Skeletal muscle tissue (tissue), 4 donors: Measurements from ENCODE around the gene DOCK9. TPM values are rescaled to one million over a fixed set of nuclear protein-coding genes. Genes with fewer than 3 reads are reported as not detected.

Source experiments
- H3K27ac ChIP-seq: one replicate; pipeline ENCODE4 v1.7.0; 2013; ENCODE audit warnings: mild to moderate bottlenecking, low read depth, low read length, inconsistent platforms
- H3K27me3 ChIP-seq, 3 donors: one replicate each; pipeline ENCODE4 v1.7.0; 2013; ENCODE audit warnings: low read length in 3 of 3; ENCODE audit not compliant: control insufficient read depth in 3 of 3, insufficient read depth in 3 of 3
- H3K36me3 ChIP-seq, 3 donors: one replicate each; pipeline ENCODE4 v1.7.0; 2013; ENCODE audit warnings: low read length in 3 of 3; ENCODE audit not compliant: control insufficient read depth in 3 of 3, insufficient read depth in 3 of 3
- H3K4me1 ChIP-seq, 3 donors: one replicate each; pipeline ENCODE4 v1.7.0; 2013; ENCODE audit warnings: low read length in 3 of 3, mild to moderate bottlenecking in 3 of 3; ENCODE audit not compliant: control insufficient read depth in 3 of 3, insufficient read depth in 3 of 3
- H3K4me3 ChIP-seq, 3 donors: one replicate each; pipeline ENCODE4 v1.7.0; 2013; ENCODE audit warnings: low read length in 3 of 3
- H3K9ac ChIP-seq, 3 donors: one replicate each; pipeline ENCODE4 v1.7.0; 2013; ENCODE audit warnings: low read length in 3 of 3, mild to moderate bottlenecking in 3 of 3, moderate library complexity in 2 of 3, low read depth in 1 of 3
- H3K9me3 ChIP-seq, 3 donors: one replicate each; pipeline ENCODE4 v1.7.0; 2013; ENCODE audit warnings: low read length in 3 of 3; ENCODE audit not compliant: control insufficient read depth in 3 of 3
- total RNA-seq: library from RNA; depleted of rRNA; stranded (reverse); fragments of >200 nt; gene quantifications from one replicate; pipeline ENCODE4 v1.2.3, GENCODE V29; 2014
- donor health status: Osteomylitis.

Gene DOCK9
- total RNA-seq, 1 donor from 2014 or later = 86.6 TPM

- H3K36me3 ChIP-seq = peaks cover 0 to 7% (median 3%) of the 10 kb centered on the region in 3 donors
- no peak overlapping the region for H3K27ac ChIP-seq
- H3K9ac ChIP-seq = no peak overlapping the region
- no peaks in the 10 kb centered on the region for H3K9me3 ChIP-seq
- peaks cover 0 to 12% (median 5%) of the 10 kb centered on the region in 3 donors for H3K4me1 ChIP-seq
- no peak overlapping the region for H3K4me3 ChIP-seq
- H3K27me3 ChIP-seq = no peaks in the 10 kb centered on the region
These were observed 84.5 kb downstream of the DOCK9 start for GRCh38 chr13:98893371-98893770.

DNA sequence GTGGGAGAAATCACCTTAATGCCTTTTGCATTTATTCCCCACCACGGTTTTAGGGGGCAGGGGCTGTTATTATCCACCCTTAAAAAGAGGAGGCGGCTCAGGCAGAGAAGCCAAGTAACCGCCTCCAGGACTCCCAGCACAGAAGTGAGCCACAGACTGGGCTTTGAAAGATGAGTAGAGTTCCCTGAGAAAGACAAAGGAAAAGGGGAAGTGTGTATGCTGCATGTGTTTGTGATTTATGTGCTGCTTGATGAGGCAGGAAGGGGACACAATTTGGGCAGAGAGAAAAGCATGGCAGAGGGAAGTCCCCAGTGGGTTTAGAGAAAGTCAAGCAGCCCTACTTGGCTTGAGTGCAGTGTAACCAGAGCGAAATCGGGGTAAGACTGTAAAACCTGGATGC lies 85.0 kb downstream of the DOCK9 start:
- H3K4me3 ChIP-seq = no peak overlapping the region
- H3K9ac ChIP-seq = no peak overlapping the region
- peaks cover 0 to 10% (median 3%) of the 10 kb centered on the region in 3 donors for H3K36me3 ChIP-seq
- no peak overlapping the region for H3K27ac ChIP-seq
- H3K4me1 ChIP-seq = peaks cover 0 to 12% (median 5%) of the 10 kb centered on the region in 3 donors
- no peaks in the 10 kb centered on the region for H3K27me3 ChIP-seq
- H3K9me3 ChIP-seq = no peaks in the 10 kb centered on the region

DNA sequence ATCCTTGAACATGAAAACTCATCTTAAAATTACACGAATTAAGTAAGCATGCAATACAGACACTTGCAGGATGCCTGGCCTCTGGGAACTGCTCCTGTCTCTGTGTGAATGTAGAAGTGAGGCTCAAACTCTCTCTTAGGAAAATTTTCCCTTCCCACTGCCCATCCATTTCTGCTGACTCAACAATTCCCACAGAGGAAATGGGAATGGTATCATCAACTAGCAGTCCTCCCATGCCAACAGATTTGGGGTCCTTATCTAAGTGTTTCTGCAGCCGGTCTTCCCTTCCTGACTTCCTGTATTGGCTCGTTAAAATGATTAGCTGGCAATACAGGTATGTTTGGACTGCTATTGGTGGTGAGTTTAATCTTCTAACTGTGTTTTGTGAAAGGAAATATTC lies 85.8 kb downstream of the DOCK9 start:
- no peaks in the 10 kb centered on the region for H3K27me3 ChIP-seq
- H3K36me3 ChIP-seq = peaks cover 0 to 12% (median 3%) of the 10 kb centered on the region in 3 donors
- H3K27ac ChIP-seq = no peak overlapping the region
- no peaks in the 10 kb centered on the region for H3K9me3 ChIP-seq
- H3K4me1 ChIP-seq = peaks cover 0 to 12% (median 5%) of the 10 kb centered on the region in 3 donors
- H3K4me3 ChIP-seq = no peak overlapping the region
- no peak overlapping the region for H3K9ac ChIP-seq

- no peak overlapping the region for H3K4me3 ChIP-seq
- H3K27ac ChIP-seq = no peak overlapping the region
- H3K4me1 ChIP-seq = peaks cover 0 to 12% (median 5%) of the 10 kb centered on the region in 3 donors
- H3K9ac ChIP-seq = no peak overlapping the region
- H3K36me3 ChIP-seq = peaks cover 2 to 17% (median 2%) of the 10 kb centered on the region in 3 donors
- H3K9me3 ChIP-seq = no peaks in the 10 kb centered on the region
- no peaks in the 10 kb centered on the region for H3K27me3 ChIP-seq
These were observed 86.9 kb downstream of the DOCK9 start for GRCh38 chr13:98890925-98891324.

GRCh38 chr13:98890186-98890585 lies 87.7 kb downstream of the DOCK9 start:
- Histone ChIP-seq H3K9me3 (no peaks in the 10 kb centered on the region), H3K36me3 (peaks cover 0 to 17% (median 7%) of the 10 kb centered on the region in 3 donors), H3K4me1 (peaks cover 0 to 12% (median 5%) of the 10 kb centered on the region in 3 donors), H3K9ac (no peak overlapping the region), H3K4me3 (no peak overlapping the region), H3K27me3 (no peaks in the 10 kb centered on the region), H3K27ac (no peak overlapping the region)

DNA sequence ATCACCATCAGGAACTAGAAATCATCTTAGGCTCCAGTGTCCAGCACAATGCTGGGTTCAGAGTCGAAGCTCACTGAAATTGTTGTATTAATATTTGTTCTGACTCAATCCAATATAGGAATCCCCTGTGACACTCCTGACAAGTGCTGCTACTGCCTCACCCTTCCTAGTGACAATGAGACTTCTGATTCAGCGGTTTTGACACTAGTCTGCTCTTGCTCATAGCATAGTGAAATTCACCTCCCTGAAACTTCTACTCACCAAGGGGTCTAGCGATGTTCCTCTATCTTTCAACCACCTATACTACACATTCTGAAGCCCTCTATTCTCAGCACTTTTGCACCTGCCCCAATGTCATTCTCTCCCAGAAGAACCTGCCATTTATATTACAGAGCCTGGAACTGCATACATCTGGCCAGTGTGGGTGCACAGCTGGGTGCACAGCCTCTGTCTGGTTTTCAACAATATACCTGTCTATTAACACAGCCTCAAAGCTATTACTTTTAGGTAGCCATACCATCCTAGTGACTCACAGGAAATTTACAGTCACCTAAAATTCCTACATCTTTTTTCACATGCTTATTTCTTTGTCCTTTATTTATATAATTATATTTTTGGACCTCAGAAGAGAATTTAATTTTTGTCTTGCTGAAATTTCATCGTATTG lies 88.3 kb downstream of the DOCK9 start:
- peaks cover 4 to 19% (median 11%) of the 10 kb centered on the region in 3 donors for H3K36me3 ChIP-seq

GRCh38 chr13:98888890-98889279 lies 89.0 kb downstream of the DOCK9 start:
- H3K36me3 ChIP-seq = peaks cover 4 to 19% (median 13%) of the 10 kb centered on the region in 3 donors
- no peak overlapping the region for H3K9ac ChIP-seq
- no peak overlapping the region for H3K4me3 ChIP-seq
- no peaks in the 10 kb centered on the region for H3K9me3 ChIP-seq
- H3K27ac ChIP-seq = no peak overlapping the region
- peaks cover 0 to 12% (median 5%) of the 10 kb centered on the region in 3 donors for H3K4me1 ChIP-seq
- H3K27me3 ChIP-seq = no peaks in the 10 kb centered on the region

More for the DNA sequence above, 88.3 kb downstream of the DOCK9 start:
- no peak overlapping the region for H3K4me3 ChIP-seq
- no peak overlapping the region for H3K9ac ChIP-seq
- peaks cover 0 to 12% (median 5%) of the 10 kb centered on the region in 3 donors for H3K4me1 ChIP-seq
- no peaks in the 10 kb centered on the region for H3K9me3 ChIP-seq
- no peaks in the 10 kb centered on the region for H3K27me3 ChIP-seq
- no peak overlapping the region for H3K27ac ChIP-seq

DNA sequence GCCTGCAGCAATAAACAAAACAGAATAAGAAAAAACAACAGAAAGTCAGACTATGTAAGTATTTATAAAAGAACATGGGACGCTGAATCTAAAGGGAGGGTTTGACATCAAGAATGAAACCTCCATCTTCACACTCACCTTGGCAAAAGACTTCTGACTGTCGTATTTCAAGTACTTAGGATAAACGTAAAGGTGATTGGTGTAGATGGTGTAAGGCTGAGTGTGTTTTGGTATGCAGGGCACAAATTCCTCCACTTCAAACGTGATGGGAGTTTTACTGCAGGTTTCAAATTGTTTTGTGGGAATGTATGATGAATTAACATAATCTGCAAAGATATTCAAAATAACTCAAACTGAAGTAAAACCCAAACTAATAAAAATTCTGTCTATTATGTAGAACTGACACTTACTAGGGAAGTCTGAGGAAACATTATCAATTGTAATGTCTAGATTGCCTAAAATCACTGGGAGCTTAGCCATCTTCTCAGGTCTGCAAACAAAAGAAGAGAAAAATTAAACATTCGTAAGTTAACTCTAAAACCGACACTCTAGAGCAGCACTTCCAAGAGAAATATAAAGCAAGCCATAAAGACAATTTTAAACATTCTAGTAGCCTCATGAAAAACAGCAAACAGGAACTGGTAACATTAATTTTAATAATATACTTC lies 89.5 kb downstream of the DOCK9 start:
- peaks cover 0 to 12% (median 5%) of the 10 kb centered on the region in 3 donors for H3K4me1 ChIP-seq
- no peak overlapping the region for H3K9ac ChIP-seq
- no peaks in the 10 kb centered on the region for H3K27me3 ChIP-seq
- no peaks in the 10 kb centered on the region for H3K9me3 ChIP-seq
- H3K27ac ChIP-seq = no peak overlapping the region
- H3K36me3 ChIP-seq = peaks cover 4 to 19% (median 13%) of the 10 kb centered on the region in 3 donors
- no peak overlapping the region for H3K4me3 ChIP-seq

DNA sequence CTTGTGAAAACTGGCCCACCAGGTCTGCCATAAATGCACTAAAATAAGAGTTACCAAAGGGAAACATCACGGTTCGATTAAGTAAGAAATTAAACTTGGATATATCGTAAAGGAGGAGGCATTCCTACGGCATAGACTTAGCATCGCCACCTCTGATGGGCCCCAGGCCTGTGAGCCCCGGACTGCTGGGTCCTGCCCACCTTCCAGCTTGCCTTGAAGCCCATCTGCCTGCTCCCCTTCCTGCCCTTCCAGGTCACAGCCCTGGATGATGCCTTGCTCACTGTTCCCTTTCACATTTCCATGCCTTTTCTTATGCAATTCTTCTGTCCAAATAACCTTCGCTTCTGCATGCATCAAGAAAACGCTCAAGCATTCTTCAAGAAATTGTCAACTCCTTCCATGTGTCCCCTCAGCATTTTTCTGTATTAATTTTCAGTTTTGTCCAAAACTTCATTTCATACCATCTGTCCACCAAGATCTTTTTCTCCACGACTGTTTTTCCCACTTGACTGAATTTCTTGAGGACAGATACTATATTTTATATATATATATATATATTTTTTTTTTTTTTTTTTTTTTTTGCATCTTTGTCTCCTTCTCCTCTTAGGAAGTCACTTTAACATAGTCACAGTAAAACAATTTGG lies 91.2 kb downstream of the DOCK9 start:
- Histone ChIP-seq H3K36me3 (peaks cover 13 to 29% (median 19%) of the 10 kb centered on the region in 3 donors), H3K4me3 (no peak overlapping the region), H3K27ac (no peak overlapping the region), H3K27me3 (no peaks in the 10 kb centered on the region), H3K4me1 (peaks cover 0 to 9% (median 5%) of the 10 kb centered on the region in 3 donors), H3K9me3 (no peaks in the 10 kb centered on the region), H3K9ac (no peak overlapping the region)

GRCh38 chr13:98885600-98885999 lies 92.3 kb downstream of the DOCK9 start:
- Histone ChIP-seq H3K4me3 (no peak overlapping the region), H3K9ac (no peak overlapping the region), H3K27me3 (no peaks in the 10 kb centered on the region), H3K36me3 (peaks cover 17 to 30% (median 23%) of the 10 kb centered on the region in 3 donors), H3K27ac (no peak overlapping the region), H3K4me1 (peaks cover under 1 to 5% (median 1%) of the 10 kb centered on the region in 3 donors), H3K9me3 (no peaks in the 10 kb centered on the region)
